ENCODE measurements around the gene LRPAP1.

Gene LRPAP1

GRCh38 chr4:3472411-3473141 lies 59.6 kb downstream of the LRPAP1 start:
- DNase-seq (ENCODE audit: low read depth in 3 of 3) = no peak

- DNase-seq (ENCODE audit: low read depth in 3 of 3) = no peak
Measured at GRCh38 chr4:3471886-3472285, 60.3 kb downstream of the LRPAP1 start.

- no peak for DNase-seq (ENCODE audit: low read depth in 3 of 3)
Measured at GRCh38 chr4:3471098-3471760, 61.0 kb downstream of the LRPAP1 start.

DNA sequence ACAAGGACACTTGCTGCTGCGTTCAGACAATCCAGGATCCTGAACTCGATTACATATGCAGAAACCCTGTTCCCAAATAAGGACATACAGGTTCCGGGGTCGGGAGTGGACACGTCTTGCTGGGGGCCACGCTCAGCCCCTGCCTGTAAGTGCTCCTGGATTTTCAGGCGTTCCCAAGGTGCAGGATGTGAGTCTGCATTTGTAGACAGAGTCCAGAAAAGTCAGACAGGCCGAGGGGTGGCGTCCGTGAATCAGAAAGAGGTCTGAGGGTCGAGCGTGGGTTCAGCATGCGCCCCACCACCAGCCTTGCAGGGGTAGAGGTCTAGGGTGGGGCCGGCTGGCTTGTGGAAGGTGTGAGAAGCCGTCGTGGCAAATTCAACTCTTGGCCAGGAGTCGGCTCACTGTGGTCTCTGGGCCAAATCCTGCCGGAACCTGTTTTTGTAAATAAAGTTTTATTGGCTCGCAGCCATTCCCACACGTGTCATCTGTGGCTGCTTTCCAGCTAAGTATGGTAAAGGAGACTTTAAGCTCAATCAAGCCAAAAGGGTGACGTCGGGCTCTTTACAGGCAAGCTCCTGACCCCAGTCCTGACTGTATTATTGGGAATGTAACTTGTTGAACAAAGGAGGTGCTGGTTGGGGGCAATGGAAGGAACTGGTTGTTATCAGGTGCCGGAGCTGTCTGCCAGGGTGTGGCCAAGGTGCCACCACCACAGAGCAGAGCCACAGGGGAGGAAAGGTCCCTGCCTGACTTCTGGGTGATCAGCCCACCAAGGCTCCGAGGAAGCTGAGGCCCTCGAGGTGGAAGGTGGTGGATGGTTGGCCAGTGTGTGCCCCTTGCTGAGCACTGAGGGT lies 61.8 kb downstream of the LRPAP1 start:
- DNase-seq (ENCODE audit: low read depth in 3 of 3) = no peak

GRCh38 chr4:3469386-3470243 lies 62.6 kb downstream of the LRPAP1 start:
- no peak for DNase-seq (ENCODE audit: low read depth in 3 of 3)

DNA sequence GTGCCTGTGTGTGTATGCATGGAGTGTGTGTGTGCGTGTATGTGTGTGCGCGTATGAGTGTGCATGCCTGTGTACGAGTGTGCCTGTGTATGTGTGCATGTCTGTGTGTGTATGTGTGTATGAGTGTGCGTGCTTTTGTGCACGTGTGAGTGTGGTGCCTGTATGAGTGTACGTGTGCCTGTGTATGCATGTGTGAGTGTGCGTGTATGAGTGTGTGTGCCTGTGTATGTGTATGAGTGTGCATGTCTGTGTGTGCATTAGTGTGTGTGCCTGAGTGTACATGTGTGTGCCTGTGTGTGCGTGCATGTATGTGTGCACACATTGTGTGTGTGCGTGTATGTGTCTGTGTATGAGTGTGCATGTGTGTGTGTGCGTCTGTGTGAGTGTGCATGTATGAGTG lies 63.4 kb downstream of the LRPAP1 start:
- DNase-seq (ENCODE audit: low read depth in 3 of 3) = no peak

DNA sequence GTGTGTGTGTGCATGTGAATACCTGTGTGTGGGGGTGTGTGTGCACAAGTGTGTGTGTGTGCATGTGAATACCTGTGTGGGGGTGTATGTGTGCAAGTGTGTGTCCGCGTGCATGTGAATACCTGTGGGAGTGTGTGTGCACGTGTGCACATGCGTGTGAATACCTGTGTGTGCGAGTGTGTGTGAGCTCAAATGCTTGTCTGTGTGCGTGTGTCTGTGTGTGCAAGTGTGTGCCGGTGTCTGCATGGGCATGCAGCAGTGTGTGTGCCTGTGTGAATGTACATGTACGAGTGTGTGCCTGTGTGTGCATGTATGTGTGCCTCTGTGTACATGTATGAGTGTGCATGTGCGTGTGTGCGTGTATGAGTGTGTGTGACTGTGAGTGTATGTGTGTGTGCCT lies 64.1 kb downstream of the LRPAP1 start:
- DNase-seq (ENCODE audit: low read depth in 3 of 3) = no peak

- no peak for DNase-seq (ENCODE audit: low read depth in 3 of 3)
Measured at GRCh38 chr4:3467601-3468031, 64.6 kb downstream of the LRPAP1 start.

DNA sequence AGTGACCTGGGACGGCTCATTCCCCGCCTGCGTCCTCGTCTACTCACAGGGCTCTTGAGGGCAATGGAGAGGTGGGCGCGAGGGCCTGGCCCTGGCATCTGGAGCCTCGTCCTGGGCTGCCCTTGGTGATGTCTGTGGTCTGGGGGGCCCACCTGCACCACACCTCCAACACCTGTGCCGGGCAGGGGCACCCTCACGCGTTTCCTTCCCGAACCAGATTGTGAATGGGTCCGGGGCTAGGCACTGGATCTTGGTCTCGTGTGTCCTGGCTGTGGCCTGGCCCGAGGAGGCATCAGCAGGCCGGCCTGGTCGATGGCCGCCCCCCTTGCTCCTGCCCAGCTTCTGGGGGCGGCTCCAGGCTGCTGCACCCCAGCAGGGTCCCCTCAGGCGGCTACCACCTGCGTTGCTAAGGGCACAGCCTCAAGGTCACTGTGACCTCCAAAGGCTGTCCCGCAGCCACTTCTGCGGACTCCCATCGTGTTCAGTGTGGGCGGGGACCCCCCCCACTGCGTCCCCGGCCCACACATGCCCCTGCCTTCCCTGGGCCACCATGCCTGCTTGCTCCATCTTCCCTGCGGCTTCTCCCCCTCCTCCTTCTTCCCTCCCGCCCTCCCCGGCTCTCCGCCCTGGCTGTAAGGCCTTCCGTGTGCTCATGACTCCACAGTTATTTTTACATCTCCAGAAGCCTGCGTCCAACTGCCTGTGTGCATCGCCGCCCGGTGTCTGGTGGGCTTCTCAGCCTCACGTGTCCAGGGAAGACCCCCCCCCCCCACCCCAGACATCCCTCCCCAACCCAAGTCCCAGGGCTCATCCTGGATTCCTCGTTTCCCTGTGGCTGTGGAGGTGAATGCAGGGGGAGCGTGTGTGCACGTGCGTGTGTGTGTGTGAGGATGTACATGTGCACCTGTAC lies 65.3 kb downstream of the LRPAP1 start:
- DNase-seq (ENCODE audit: low read depth in 3 of 3) = no peak

GRCh38 chr4:3465698-3466671 lies 66.2 kb downstream of the LRPAP1 start:
- no peak for DNase-seq (ENCODE audit: low read depth in 3 of 3)

GRCh38 chr4:3464911-3465697 lies 67.1 kb downstream of the LRPAP1 start:
- DNase-seq (ENCODE audit: low read depth in 3 of 3) = no peak

- no peak for DNase-seq (ENCODE audit: low read depth in 3 of 3)
Measured at GRCh38 chr4:3464349-3464905, 67.8 kb downstream of the LRPAP1 start.

- no peak for DNase-seq (ENCODE audit: low read depth in 3 of 3)
Measured at GRCh38 chr4:3463556-3464348, 68.5 kb downstream of the LRPAP1 start.

- no peak for DNase-seq (ENCODE audit: low read depth in 3 of 3)
Measured at GRCh38 chr4:3462790-3463415, 69.3 kb downstream of the LRPAP1 start, which contains the start of gene DOK7. Gene DOK7, plus strand, starts transcription at chr4:3463306. Its CDS starts 70 bp downstream, at chr4:3463376.

DNA sequence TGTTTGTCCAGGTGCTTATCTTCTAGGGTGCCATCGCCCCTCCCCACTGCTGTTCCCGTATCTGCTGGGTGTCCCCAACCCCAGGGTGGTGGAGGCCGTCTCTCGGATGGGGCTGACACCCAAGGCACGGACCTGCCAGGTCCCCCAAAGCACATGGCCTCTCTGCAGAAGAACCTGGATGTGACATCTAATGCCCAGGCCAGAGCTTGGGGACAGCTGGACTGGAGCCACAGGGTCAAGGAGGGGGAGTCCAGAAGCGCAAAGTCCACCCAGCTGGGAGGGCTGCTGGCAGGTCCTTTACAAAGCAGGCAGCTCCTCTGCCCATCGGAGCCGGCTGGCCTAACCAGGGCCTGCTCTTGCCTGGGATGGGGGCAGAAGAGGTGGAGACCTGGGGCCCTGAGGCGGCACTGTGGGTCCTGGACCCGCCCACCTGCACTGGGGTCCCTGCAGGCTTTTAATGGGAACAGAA lies 69.9 kb downstream of the LRPAP1 start:
- no peak for DNase-seq (ENCODE audit: low read depth in 3 of 3)

DNA sequence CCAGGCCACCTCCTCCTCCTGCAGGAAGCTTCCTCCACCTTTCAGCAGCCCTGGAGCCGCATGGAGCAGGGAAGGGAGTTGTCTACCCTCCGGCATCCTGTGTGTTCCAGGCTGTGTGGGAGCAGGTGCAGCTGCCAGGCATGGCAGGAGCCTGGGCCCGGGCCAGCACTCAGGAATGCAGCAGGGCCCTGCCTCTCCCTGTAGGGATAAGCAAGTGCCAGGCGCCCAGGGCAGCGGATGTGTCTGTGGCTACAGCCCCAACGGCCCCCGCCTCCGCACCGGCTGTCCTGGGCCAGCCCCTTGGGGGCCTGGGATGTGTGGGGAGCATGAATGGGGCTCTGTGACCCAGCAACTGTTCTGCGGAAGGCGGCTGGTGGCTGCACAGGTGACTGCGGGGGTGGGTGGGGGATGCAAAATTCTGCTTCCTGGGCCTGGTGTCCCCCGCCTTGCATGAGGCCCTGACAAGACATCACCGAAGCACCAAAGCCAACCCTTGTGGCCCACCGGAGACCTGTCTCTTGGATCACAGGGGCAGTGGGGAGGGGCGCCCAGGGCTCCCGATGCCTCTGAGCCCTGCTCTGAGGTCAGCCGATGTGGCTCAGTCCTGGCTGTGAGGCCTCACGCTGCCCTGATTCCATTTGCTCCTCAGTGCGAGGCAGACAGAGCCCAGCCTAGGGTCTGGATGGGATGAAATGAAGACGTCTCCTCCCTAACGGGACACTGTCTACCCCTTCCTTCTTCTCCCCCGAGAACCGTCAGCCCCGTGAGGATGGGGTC lies 70.5 kb downstream of the LRPAP1 start:
- DNase-seq (ENCODE audit: low read depth in 3 of 3) = no peak
